HEK293 (cell line): ENCODE results near the gene CCDC92.
A peak's percentile ranks its signal among the peaks of the same experiment; 100 is the strongest.

ENCODE experiments used
- CTCF ChIA-PET: fragments of 350-600 bp; formaldehyde crosslinking; extraction: SDS; loops from one replicate; lab custom pipeline; 2021; ENCODE audit warnings: antibody characterized with exemption; lab: Yijun Ruan, JAX
- POLR2A ChIA-PET: fragments of 300-600 bp; formaldehyde crosslinking; extraction: SDS; loops from one replicate; lab custom pipeline; 2020; ENCODE audit warnings: antibody characterized with exemption, inconsistent platforms; lab: Yijun Ruan, JAX
- H3K27ac ChIP-seq: fragments of 200-500 bp; sonication (Bioruptor generic); 2 replicates; pipeline ENCODE4 v1.5.1; 2014; ENCODE audit warnings: low read depth, low read length, control low read depth, inconsistent platforms; ENCODE audit errors: extremely low read depth
- H3K36me3 ChIP-seq, 2 experiments: fragments of 200-500 bp in 1 of 2; sonication (Bioruptor generic) in 1 of 2; 1 replicate in 1 of 2; 2 replicates in 1 of 2; pipeline ENCODE4 v1.5.1; 2014 to 2017; ENCODE audit warnings: inconsistent platforms in 2 of 2, low read length in 2 of 2; ENCODE audit not compliant: control insufficient read depth in 2 of 2, insufficient read depth in 1 of 2
- H3K4me1 ChIP-seq: fragments of 200-500 bp; sonication (Bioruptor generic); 2 replicates; pipeline ENCODE4 v1.5.1; 2014; ENCODE audit warnings: mild to moderate bottlenecking, low read length, inconsistent platforms; ENCODE audit not compliant: control insufficient read depth, insufficient read depth
- H3K4me3 ChIP-seq: 2 replicates; pipeline ENCODE4 v1.5.1; 2011; ENCODE audit warnings: low read depth, mild to moderate bottlenecking, control low read depth, low read length, moderate library complexity
- H3K9me3 ChIP-seq: fragments of 200-500 bp; sonication (Bioruptor generic); 2 replicates; pipeline ENCODE4 v1.5.1; 2014; ENCODE audit warnings: low read depth, low read length, inconsistent platforms; ENCODE audit not compliant: control insufficient read depth, insufficient read depth
- ATF2 ChIP-seq: fragments of 450-650 bp; formaldehyde crosslinking; IDR thresholded peaks from 2 replicates; pipeline ENCODE4 v1.5.1; 2016; ENCODE audit warnings: missing biosample characterization, missing genetic modification characterization, low read depth
- GLI4 ChIP-seq: fragments of 450-650 bp; formaldehyde crosslinking; IDR thresholded peaks from 2 replicates; pipeline ENCODE4 v1.5.1; 2016; ENCODE audit warnings: missing biosample characterization, missing genetic modification characterization
- KLF10 ChIP-seq: fragments of 450-650 bp; IDR thresholded peaks from 2 replicates; pipeline ENCODE4 v1.5.1; 2018; ENCODE audit warnings: missing biosample characterization, mild to moderate bottlenecking, missing genetic modification characterization
- SCRT2 ChIP-seq: fragments of 450-650 bp; formaldehyde crosslinking; IDR thresholded peaks from 2 replicates; pipeline ENCODE4 v1.5.1; 2016; ENCODE audit warnings: missing biosample characterization, missing genetic modification characterization
- SP7 ChIP-seq: fragments of 450-650 bp; formaldehyde crosslinking; IDR thresholded peaks from 2 replicates; pipeline ENCODE4 v1.5.1; 2016; ENCODE audit warnings: missing biosample characterization, missing genetic modification characterization
- ZBTB48 ChIP-seq: fragments of 450-650 bp; formaldehyde crosslinking; IDR thresholded peaks from 2 replicates; pipeline ENCODE4 v1.5.1; 2016; ENCODE audit warnings: missing biosample characterization, missing genetic modification characterization
- ZNF10 ChIP-seq: fragments of 450-650 bp; formaldehyde crosslinking; IDR thresholded peaks from 2 replicates; pipeline ENCODE4 v1.5.1; 2017; ENCODE audit warnings: missing biosample characterization, missing genetic modification characterization
- ZNF169 ChIP-seq: fragments of 450-650 bp; formaldehyde crosslinking; IDR thresholded peaks from 2 replicates; pipeline ENCODE4 v1.5.1; 2016; ENCODE audit warnings: missing biosample characterization, missing genetic modification characterization
- ZNF174 ChIP-seq: fragments of 450-650 bp; formaldehyde crosslinking; IDR thresholded peaks from 2 replicates; pipeline ENCODE4 v1.5.0; 2017; ENCODE audit warnings: missing biosample characterization, mild to moderate bottlenecking, missing genetic modification characterization
- ZNF18 ChIP-seq: fragments of 450-650 bp; formaldehyde crosslinking; IDR thresholded peaks from 2 replicates; pipeline ENCODE4 v1.5.1; 2016; ENCODE audit warnings: missing biosample characterization, missing genetic modification characterization
- ZNF23 ChIP-seq: fragments of 450-650 bp; formaldehyde crosslinking; IDR thresholded peaks from 2 replicates; pipeline ENCODE4 v1.5.1; 2016; ENCODE audit warnings: missing biosample characterization, missing genetic modification characterization, borderline replicate concordance
- ZNF24 ChIP-seq: fragments of 450-650 bp; formaldehyde crosslinking; IDR thresholded peaks from 2 replicates; pipeline ENCODE4 v1.5.1; 2016; ENCODE audit warnings: missing biosample characterization, missing genetic modification characterization
- ZNF426 ChIP-seq: fragments of 450-650 bp; formaldehyde crosslinking; IDR thresholded peaks from 2 replicates; pipeline ENCODE4 v1.5.1; 2017; ENCODE audit warnings: missing biosample characterization, missing genetic modification characterization, mild to moderate bottlenecking, inconsistent platforms, moderate library complexity
- ZNF473 ChIP-seq: fragments of 450-650 bp; formaldehyde crosslinking; IDR thresholded peaks from 2 replicates; pipeline ENCODE4 v1.5.1; 2017; ENCODE audit warnings: missing biosample characterization, missing genetic modification characterization
- ZNF510 ChIP-seq: fragments of 450-650 bp; formaldehyde crosslinking; IDR thresholded peaks from 2 replicates; pipeline ENCODE4 v1.5.1; 2018; ENCODE audit warnings: mild to moderate bottlenecking, missing genetic modification characterization, missing biosample characterization; ENCODE audit not compliant: insufficient replicate concordance
- ZNF514 ChIP-seq: fragments of 450-650 bp; formaldehyde crosslinking; IDR thresholded peaks from 2 replicates; pipeline ENCODE4 v1.5.1; 2016; ENCODE audit warnings: missing biosample characterization, missing genetic modification characterization
- ZNF521 ChIP-seq: fragments of 450-650 bp; formaldehyde crosslinking; IDR thresholded peaks from 2 replicates; pipeline ENCODE4 v1.5.1; 2017; ENCODE audit warnings: missing biosample characterization, mild to moderate bottlenecking, missing genetic modification characterization
- ZNF785 ChIP-seq: fragments of 450-650 bp; formaldehyde crosslinking; IDR thresholded peaks from 2 replicates; pipeline ENCODE4 v1.5.1; 2016; ENCODE audit warnings: missing biosample characterization, missing genetic modification characterization
- ZSCAN16 ChIP-seq: fragments of 450-650 bp; formaldehyde crosslinking; IDR thresholded peaks from 2 replicates; pipeline ENCODE4 v1.5.1; 2016; ENCODE audit warnings: missing biosample characterization, missing genetic modification characterization
- TF ChIP-seq, protein P1 (sequence below): fragments of 450-650 bp; formaldehyde crosslinking; IDR thresholded peaks from 2 replicates; pipeline ENCODE4 v1.5.1; 2016; ENCODE audit warnings: missing biosample characterization, missing genetic modification characterization
- TF ChIP-seq, protein P2 (sequence below): fragments of 450-650 bp; formaldehyde crosslinking; IDR thresholded peaks from 2 replicates; pipeline ENCODE4 v1.5.1; 2016; ENCODE audit warnings: missing biosample characterization, missing genetic modification characterization
- TF ChIP-seq, protein P3 (sequence below): IDR thresholded peaks from 2 replicates; pipeline ENCODE4 v1.6.1; 2011; ENCODE audit warnings: mild to moderate bottlenecking, low read depth, low read length, borderline replicate concordance

The CCDC92 gene

DNA sequence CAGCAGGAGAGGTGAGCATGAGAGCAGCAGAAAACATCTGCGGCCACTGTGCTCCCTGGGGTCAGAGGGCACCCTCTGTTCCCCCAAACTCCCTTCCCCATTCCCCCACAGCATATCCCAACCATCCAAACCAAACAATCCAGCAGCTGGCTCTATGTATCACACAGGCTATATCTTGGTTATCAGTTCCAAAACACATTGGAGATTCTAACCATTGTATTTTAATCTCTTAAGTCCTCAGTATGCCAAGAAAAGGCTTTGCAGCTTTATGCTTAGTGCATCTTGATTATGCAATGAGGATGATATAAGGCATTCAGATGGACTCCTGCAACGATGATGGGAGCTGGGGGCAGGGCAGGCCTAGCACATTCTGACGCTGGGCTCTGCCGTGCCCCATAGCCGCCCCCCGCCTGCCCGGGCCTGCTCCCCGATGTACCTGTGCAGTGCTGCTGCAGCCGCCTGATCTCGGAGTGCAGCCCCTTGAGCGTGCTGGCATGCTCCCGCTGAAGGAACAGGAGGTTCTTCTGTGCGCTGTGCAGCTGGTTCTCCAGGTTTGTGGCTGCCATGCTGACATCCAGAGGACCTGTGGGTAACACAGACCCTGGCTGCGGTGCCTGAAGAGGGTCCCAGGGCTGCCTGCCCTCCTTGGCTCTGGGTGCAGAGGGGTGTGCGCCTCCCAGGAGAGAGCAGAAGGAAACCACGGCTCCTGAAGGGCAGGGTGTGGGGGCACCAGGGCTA lies 29.6 kb downstream of the CCDC92 start (continued):
- TF ChIP-seq, protein P1, sequence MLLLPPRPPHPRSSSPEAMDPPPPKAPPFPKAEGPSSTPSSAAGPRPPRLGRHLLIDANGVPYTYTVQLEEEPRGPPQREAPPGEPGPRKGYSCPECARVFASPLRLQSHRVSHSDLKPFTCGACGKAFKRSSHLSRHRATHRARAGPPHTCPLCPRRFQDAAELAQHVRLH (tag by site-specific recombination): no peak
- TF ChIP-seq ZNF174 (tag by site-specific recombination): no peak
- TF ChIP-seq ATF2 (tag by site-specific recombination): no peak
- no peak for TF ChIP-seq ZNF510 (tag by site-specific recombination)
- TF ChIP-seq ZNF521 (tag by site-specific recombination): no peak
- TF ChIP-seq, protein P2, sequence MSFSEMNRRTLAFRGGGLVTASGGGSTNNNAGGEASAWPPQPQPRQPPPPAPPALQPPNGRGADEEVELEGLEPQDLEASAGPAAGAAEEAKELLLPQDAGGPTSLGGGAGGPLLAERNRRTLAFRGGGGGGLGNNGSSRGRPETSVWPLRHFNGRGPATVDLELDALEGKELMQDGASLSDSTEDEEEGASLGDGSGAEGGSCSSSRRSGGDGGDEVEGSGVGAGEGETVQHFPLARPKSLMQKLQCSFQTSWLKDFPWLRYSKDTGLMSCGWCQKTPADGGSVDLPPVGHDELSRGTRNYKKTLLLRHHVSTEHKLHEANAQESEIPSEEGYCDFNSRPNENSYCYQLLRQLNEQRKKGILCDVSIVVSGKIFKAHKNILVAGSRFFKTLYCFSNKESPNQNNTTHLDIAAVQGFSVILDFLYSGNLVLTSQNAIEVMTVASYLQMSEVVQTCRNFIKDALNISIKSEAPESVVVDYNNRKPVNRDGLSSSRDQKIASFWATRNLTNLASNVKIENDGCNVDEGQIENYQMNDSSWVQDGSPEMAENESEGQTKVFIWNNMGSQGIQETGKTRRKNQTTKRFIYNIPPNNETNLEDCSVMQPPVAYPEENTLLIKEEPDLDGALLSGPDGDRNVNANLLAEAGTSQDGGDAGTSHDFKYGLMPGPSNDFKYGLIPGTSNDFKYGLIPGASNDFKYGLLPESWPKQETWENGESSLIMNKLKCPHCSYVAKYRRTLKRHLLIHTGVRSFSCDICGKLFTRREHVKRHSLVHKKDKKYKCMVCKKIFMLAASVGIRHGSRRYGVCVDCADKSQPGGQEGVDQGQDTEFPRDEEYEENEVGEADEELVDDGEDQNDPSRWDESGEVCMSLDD: no peak
- TF ChIP-seq ZNF18: no peak
- no peak for TF ChIP-seq ZNF473 (tag by site-specific recombination)
- TF ChIP-seq ZNF23 (tag by site-specific recombination): no peak
- no peak for TF ChIP-seq ZNF10 (tag by site-specific recombination)
- no peak for TF ChIP-seq ZBTB48 (tag by site-specific recombination)

DNA sequence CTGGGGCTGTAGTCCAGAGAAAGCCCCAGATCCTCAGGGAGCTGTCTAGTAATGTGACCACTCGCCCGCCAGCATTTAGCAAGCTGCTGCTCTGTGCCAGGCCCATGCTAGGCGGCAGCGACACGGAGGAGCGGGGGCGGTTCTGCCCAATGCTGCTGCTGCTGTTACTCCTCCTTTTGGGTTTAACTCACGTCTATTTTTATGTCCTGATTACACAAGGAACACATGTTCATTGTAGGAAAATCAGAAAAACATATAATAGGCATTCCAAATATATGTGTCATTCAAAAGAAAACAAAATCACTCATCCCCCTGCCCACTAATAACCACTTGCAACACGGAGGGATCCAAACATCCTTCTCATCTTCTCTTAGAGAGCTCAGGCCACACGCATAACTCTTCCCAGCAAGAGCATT lies 30.4 kb downstream of the CCDC92 start:
- Histone ChIP-seq H3K9me3 (no peaks in the 10 kb centered on the region), H3K4me1 (no peaks in the 10 kb centered on the region), H3K36me3 (peaks cover 3 to 53% of the 10 kb centered on the region in 2 experiments; a peak in 2 of 3 replicates), H3K27ac (no peak overlapping the region), H3K4me3 (no peak overlapping the region)
- POLR2A ChIA-PET: no interaction called here
- peak; percentile 81 for TF ChIP-seq SP7 (tag by site-specific recombination)
- TF ChIP-seq ZNF426 (tag by site-specific recombination): no peak
- TF ChIP-seq ZNF514 (tag by site-specific recombination): no peak
- CTCF ChIA-PET: no interaction called here

GRCh38 chr12:123941624-123942237 lies 30.9 kb downstream of the CCDC92 start:
- CTCF ChIA-PET: no interaction called here
- POLR2A ChIA-PET: no interaction called here
- no peaks in the 10 kb centered on the region for H3K9me3 ChIP-seq
- H3K27ac ChIP-seq: no peak overlapping the region
- H3K4me1 ChIP-seq: no peaks in the 10 kb centered on the region
- no peak overlapping the region for H3K4me3 ChIP-seq
- H3K36me3 ChIP-seq: peaks cover 3 to 57% of the 10 kb centered on the region in 2 experiments; a peak in 2 of 3 replicates
- TF ChIP-seq GLI4 (tag by site-specific recombination): no peak
- no peak for TF ChIP-seq ZNF169
- TF ChIP-seq ZNF785: no peak
- TF ChIP-seq, protein P3, sequence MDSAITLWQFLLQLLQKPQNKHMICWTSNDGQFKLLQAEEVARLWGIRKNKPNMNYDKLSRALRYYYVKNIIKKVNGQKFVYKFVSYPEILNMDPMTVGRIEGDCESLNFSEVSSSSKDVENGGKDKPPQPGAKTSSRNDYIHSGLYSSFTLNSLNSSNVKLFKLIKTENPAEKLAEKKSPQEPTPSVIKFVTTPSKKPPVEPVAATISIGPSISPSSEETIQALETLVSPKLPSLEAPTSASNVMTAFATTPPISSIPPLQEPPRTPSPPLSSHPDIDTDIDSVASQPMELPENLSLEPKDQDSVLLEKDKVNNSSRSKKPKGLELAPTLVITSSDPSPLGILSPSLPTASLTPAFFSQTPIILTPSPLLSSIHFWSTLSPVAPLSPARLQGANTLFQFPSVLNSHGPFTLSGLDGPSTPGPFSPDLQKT: no peak
- no peak for TF ChIP-seq ZNF18
- 0 out of 2 replicates have a peak, but pooled peaks have one; percentile 37 for TF ChIP-seq SCRT2 (tag by site-specific recombination)
- no peak for TF ChIP-seq KLF10 (tag by site-specific recombination)
- TF ChIP-seq ZNF24 (tag by site-specific recombination): no peak
- no peak for TF ChIP-seq ZSCAN16 (tag by site-specific recombination)
